ENCODE measurements around the gene LY9. TPM values are rescaled to one million over a fixed set of nuclear protein-coding genes. Genes with fewer than 3 reads are reported as not detected.

Gene LY9
- total RNA-seq, 4 donors from 2014 or later, result 0.34 to 3.5 (median 1.2) TPM; not detected in 1

DNA sequence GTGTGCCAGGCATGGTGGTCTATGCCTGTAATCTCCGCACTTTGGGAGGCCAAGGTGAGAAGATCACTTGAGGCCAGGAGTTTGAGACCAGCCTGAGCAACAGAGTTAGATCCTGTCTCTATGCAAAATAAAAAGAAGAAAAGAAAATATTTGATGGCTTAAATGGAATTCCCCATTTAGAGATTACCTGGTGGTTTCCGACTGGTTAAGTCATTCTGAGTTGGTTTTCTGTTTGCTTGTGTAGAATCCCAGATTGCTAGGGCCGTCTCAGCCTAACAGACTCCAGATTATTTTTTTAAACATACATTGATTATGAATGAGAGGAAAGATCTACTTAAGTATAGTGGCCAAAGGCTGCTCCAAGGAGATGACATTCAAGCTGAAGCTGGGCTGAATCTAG lies 22.9 kb upstream of the LY9 start:
- DNase-seq (ENCODE audit: low spot score in 2 of 2), result no peak
- Histone ChIP-seq H3K27me3 (no peaks in the 10 kb centered on the region), H3K27ac (no peak overlapping the region), H3K36me3 (no peaks in the 10 kb centered on the region), H3K9me3 (no peaks in the 10 kb centered on the region), H3K4me1 (peaks cover 15% of the 10 kb centered on the region), H3K4me3 (no peak overlapping the region)
- TF ChIP-seq EP300 (IDR thresholded peaks at IDR 0.05) (no peak), POLR2AphosphoS5 (IDR thresholded peaks at IDR 0.05) (no peak), POLR2A (IDR thresholded peaks at IDR 0.05) (no peak)
- TF ChIP-seq, protein P1, sequence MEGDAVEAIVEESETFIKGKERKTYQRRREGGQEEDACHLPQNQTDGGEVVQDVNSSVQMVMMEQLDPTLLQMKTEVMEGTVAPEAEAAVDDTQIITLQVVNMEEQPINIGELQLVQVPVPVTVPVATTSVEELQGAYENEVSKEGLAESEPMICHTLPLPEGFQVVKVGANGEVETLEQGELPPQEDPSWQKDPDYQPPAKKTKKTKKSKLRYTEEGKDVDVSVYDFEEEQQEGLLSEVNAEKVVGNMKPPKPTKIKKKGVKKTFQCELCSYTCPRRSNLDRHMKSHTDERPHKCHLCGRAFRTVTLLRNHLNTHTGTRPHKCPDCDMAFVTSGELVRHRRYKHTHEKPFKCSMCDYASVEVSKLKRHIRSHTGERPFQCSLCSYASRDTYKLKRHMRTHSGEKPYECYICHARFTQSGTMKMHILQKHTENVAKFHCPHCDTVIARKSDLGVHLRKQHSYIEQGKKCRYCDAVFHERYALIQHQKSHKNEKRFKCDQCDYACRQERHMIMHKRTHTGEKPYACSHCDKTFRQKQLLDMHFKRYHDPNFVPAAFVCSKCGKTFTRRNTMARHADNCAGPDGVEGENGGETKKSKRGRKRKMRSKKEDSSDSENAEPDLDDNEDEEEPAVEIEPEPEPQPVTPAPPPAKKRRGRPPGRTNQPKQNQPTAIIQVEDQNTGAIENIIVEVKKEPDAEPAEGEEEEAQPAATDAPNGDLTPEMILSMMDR (IDR thresholded peaks at IDR 0.05), result no peak
- 84% methylated on average over 3 of the region's 3 CpGs for WGBS

DNA sequence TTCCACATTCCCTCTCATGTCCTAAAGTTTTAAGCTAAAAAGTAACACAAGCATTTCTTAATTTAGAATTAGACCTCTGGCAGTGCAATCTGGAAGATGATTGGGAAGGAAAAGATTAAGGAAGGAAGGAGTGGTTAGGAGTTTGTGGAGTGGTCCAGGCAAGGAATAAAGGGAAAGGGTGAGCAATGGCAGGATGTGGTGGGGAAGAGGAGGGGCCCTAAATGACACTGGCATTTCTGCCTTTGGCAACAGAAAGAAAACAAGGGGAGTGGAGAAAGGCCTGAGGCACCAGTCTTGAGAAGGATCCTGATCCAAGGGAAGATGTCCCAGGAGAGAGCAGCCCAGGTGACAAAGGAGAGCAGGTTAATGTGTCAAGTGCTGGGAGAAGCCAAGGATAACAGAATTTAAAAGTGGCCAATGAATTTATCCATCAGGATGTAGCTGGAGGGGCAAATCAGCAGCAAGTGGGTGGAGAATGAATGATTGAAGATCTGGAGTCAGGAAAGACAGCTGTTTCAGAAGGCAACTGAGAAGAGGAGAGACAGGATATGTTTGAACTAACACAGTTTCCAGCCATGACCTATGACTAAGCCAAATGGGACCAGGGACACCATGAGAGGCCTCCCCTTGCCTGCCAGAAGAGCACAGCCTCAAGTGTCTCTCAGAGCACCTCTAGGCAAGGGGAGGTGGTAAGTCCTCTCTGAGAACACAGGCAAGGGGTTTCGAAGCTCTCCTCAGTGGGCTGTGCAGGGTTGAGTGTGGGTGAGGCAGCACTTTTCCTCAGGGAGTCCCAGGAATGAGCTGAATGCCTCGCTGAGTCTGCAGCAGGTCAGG lies 20.9 kb upstream of the LY9 start:
- H3K4me3 ChIP-seq, result no peak overlapping the region
- no peaks in the 10 kb centered on the region for H3K9me3 ChIP-seq
- no peak for DNase-seq (ENCODE audit: low spot score in 2 of 2)
- TF ChIP-seq EP300 (IDR thresholded peaks at IDR 0.05) (no peak), POLR2AphosphoS5 (IDR thresholded peaks at IDR 0.05) (no peak), POLR2A (IDR thresholded peaks at IDR 0.05) (no peak)
- TF ChIP-seq, protein P1 (IDR thresholded peaks at IDR 0.05), result no peak
- H3K27me3 ChIP-seq, result no peaks in the 10 kb centered on the region
- H3K27ac ChIP-seq, result no peak overlapping the region
- no peaks in the 10 kb centered on the region for H3K36me3 ChIP-seq
- 46% methylated on average over 2 of the region's 2 CpGs for WGBS
- H3K4me1 ChIP-seq, result peaks cover 12% of the 10 kb centered on the region

DNA sequence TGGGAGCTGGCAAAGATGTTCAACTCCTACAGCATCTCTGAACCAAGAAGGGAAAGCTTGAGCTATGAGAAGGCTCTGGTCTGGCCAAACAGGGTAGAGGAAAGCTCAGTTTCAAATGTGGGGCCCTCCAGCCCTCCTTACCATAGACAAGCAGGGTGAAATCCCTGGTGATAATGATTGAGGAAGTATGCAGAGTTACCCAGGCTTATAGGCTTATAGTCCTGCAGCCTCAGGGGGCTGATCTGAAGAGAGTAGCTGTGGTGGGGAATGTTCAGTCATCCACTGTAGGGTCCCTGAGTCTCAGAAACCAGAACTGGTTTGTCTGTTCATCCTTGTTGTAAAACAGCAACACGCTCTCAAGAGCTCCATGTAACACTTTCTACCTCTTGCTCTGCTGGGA lies 19.8 kb upstream of the LY9 start:
- Histone ChIP-seq H3K27ac (no peak overlapping the region), H3K27me3 (no peaks in the 10 kb centered on the region), H3K4me1 (peaks cover 16% of the 10 kb centered on the region), H3K4me3 (no peak overlapping the region), H3K36me3 (no peaks in the 10 kb centered on the region), H3K9me3 (no peaks in the 10 kb centered on the region)
- DNase-seq (ENCODE audit: low spot score in 2 of 2), result no peak
- TF ChIP-seq EP300 (IDR thresholded peaks at IDR 0.05) (no peak), POLR2AphosphoS5 (IDR thresholded peaks at IDR 0.05) (no peak), POLR2A (IDR thresholded peaks at IDR 0.05) (no peak)
- TF ChIP-seq, protein P1 (IDR thresholded peaks at IDR 0.05), result no peak
- 89% methylated on average over 1 of the region's 1 CpG for WGBS

DNA sequence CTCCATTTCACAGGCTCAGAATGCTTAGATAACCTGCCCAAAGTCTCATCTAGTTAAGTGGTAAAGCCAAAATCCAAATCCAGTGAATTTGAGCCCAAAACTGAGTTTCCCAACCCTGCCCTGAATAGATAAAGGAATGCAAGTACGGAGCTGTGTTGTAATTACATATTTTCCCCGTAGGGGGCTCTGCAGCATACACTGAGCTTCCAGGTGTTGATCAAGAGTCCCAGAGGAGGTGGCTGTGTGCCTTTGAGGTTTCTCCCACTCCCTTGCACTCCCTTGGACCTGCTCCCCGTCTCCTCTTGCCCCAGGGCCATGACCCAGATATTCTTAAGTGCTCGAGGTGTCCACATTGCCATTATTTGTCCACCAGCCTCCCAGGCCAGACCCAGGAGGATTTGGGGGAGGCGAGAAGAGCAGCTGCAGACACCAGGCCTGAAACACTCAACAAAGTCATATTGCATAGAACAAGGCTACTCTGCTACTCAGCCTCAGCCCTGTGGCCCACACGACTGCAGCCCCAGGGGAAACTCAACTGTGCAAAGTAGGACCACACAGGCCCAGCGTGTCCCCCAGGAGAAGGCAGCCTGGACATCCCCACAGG lies 18.4 kb upstream of the LY9 start:
- Histone ChIP-seq H3K27me3 (no peaks in the 10 kb centered on the region), H3K36me3 (no peaks in the 10 kb centered on the region), H3K27ac (no peak overlapping the region), H3K4me1 (peaks cover 29% of the 10 kb centered on the region), H3K4me3 (no peak overlapping the region), H3K9me3 (no peaks in the 10 kb centered on the region)
- DNase-seq (ENCODE audit: low spot score in 2 of 2), result no peak
- WGBS, result 54% methylated on average over 4 of the region's 7 CpGs
- TF ChIP-seq POLR2A (IDR thresholded peaks at IDR 0.05) (no peak), POLR2AphosphoS5 (IDR thresholded peaks at IDR 0.05) (no peak)
- TF ChIP-seq, protein P1 (IDR thresholded peaks at IDR 0.05), result peak in 1 of 2 donors; percentile 48

DNA sequence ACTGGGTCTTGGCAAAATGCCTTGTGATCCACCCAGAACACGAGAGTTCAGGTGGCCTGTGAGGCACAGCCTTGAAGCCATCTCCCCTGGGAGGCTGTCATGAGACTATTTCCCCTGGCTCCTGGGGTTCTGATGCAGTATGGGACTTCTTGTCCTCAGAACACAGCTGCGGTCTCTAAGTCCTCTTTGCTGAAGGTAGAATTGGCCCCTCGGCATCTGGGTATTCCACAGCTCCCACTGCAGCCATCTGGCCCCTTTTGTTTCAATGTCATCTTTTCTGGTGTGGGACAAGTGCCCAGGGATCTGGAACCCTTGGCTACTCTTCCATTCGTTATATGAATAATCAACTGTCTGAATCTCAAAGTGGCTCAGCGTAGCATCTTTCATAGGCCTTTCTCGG lies 17.0 kb upstream of the LY9 start:
- H3K9me3 ChIP-seq, result no peaks in the 10 kb centered on the region
- DNase-seq (ENCODE audit: low spot score in 2 of 2), result no peak
- H3K36me3 ChIP-seq, result no peaks in the 10 kb centered on the region
- peaks cover 31% of the 10 kb centered on the region for H3K4me1 ChIP-seq
- WGBS, result 90% methylated on average over 6 of the region's 6 CpGs
- H3K27me3 ChIP-seq, result no peaks in the 10 kb centered on the region
- no peak overlapping the region for H3K27ac ChIP-seq
- H3K4me3 ChIP-seq, result no peak overlapping the region
- TF ChIP-seq POLR2AphosphoS5 (IDR thresholded peaks at IDR 0.05) (no peak), POLR2A (IDR thresholded peaks at IDR 0.05) (no peak), EP300 (IDR thresholded peaks at IDR 0.05) (no peak)
- TF ChIP-seq, protein P1 (IDR thresholded peaks at IDR 0.05), result no peak

All from suprapubic skin (tissue), 4 donors.